MG63 (cell line): ENCODE results near the gene SIT1. TPM values are rescaled to one million over a fixed set of nuclear protein-coding genes. Genes with fewer than 3 reads are reported as not detected.
"Not testable (repeated sequence)": the region's sequence is repeated elsewhere in the genome, so short reads cannot be mapped to it uniquely, and the experiment has no call there.

ENCODE experiments used
- DNase-seq: peaks from one replicate; pipeline ENCODE4 v3.0.0-alpha.2; 2020
- H3K27me3 ChIP-seq: fragments of 250-450 bp; sonication (Bioruptor Pico); 2 replicates; pipeline ENCODE4 v1.5.1; 2020; ENCODE audit warnings: mild to moderate bottlenecking, moderate library complexity
- H3K36me3 ChIP-seq: fragments of 250-450 bp; sonication (Bioruptor Pico); 2 replicates; pipeline ENCODE4 v1.5.1; 2020; ENCODE audit warnings: mild to moderate bottlenecking, moderate library complexity
- H3K4me3 ChIP-seq: fragments of 250-450 bp; sonication (Bioruptor Pico); 2 replicates; pipeline ENCODE4 v1.5.1; 2020; ENCODE audit warnings: mild to moderate bottlenecking, moderate library complexity
- H3K9me3 ChIP-seq: fragments of 250-450 bp; sonication (Bioruptor Pico); 2 replicates; pipeline ENCODE4 v1.5.1; 2020; ENCODE audit warnings: mild to moderate bottlenecking, moderate library complexity
- total RNA-seq: library from RNA; depleted of rRNA; stranded (reverse); fragments of >200 nt; shearing (Covaris generic); gene quantifications from 2 replicates; pipeline ENCODE4 v1.2.3, GENCODE V29; 2014; ENCODE audit warnings: low replicate concordance

SIT1 gene
- total RNA-seq, 1 experiment from 2014 or later, result 1.4 TPM

DNA sequence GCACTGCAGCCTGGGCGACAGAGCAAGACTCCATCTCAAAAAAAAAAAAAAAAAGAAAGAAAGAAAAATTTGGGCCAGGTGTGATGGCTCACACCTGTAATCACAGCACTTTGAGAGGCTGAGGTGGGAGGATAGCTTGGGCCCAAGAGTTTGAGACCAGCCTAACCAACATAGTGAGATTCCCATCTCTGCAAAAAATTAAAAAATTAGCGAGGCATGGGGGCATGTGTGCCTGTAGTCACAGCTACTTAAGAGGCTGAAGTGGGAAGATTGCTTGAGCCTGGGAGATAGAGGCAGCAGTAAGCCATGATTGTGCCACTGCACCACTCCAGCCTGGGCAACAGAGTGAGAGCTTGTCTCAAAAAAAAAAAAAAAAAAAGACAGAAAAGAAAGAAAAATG is 2.9 kb upstream of the SIT1 start:
- DNase-seq, result no peak
- no peaks in the 10 kb centered on the region for H3K27me3 ChIP-seq
- H3K9me3 ChIP-seq, result no peaks in the 10 kb centered on the region
- H3K36me3 ChIP-seq, result peaks cover 3% of the 10 kb centered on the region
- no peak overlapping the region for H3K4me3 ChIP-seq

DNA sequence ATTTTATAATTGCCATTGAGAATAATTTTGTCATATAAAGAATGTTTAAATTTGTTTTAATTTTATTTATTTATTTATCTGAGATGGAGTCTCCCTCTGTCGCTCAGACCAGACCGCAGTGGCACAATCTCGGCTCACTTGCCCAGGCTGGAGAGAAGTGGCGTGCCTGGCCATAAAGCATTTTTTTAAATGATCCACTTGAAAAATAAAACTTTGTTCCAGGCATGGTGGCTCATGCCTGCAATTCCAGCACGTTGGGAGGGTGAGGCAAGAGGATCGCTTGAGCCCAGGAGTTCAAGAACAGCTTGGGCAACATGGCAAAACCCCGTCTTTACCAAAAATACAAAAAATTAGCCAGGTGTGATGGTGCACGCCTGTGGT is 2.1 kb upstream of the SIT1 start:
- DNase-seq, result peak; percentile 81
- no peak overlapping the region for H3K4me3 ChIP-seq
- no peaks in the 10 kb centered on the region for H3K36me3 ChIP-seq
- no peaks in the 10 kb centered on the region for H3K27me3 ChIP-seq
- H3K9me3 ChIP-seq, result no peaks in the 10 kb centered on the region

DNA sequence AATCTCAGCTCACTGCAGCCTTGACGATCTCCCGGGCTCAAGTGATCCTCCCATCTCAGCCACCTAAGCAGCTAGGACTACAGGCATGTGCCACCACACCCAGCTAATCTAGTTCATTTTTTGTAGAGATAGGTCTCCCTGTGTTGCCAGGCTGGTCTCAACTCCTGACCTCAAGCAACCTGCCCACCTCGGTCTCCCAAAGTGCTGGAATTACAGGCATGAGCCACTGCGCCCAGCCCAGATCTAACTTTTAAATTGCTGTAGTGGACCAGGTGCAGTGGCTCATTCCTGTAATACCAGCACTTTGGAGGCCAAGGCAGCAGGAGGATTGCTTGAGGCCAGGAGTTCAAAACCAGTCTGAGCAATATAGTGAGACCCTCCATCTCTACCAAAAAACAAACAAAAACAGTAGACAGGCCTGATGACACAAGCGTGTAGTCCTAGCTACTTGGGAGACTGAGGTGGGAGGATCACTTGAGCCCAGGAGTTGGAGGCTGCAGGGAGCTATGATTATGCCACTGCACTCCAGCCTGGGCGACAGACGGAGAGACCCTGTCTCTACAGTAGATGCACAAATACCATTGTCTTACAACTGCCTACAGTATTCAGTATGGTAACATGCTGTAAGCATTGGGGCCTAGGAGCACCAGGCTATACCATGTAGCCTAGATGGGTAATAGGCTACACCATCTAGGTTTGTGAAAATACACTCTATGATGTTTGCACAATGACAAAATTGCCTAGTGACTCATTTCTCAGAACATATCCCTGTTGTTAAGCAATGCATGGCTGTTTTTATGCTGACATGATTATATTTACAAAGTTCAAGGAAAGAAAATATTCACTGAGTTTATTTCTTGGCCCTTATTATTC is 1.5 kb upstream of the SIT1 start:
- Histone ChIP-seq H3K27me3 (no peaks in the 10 kb centered on the region), H3K4me3 (no peak overlapping the region), H3K36me3 (no peaks in the 10 kb centered on the region), H3K9me3 (no peaks in the 10 kb centered on the region)
- peak; percentile 56 for DNase-seq

GRCh38 chr9:35649431-35650340 is 1.0 kb downstream of the SIT1 start:
- peak; percentile 100 for DNase-seq
- Histone ChIP-seq H3K36me3 (no peaks in the 10 kb centered on the region), H3K4me3 (peak overlapping the region; percentile 11), H3K27me3 (no peaks in the 10 kb centered on the region), H3K9me3 (no peaks in the 10 kb centered on the region)

- DNase-seq, result peak; percentile 98
- peak overlapping the region; percentile 57 for H3K4me3 ChIP-seq
Observed at GRCh38 chr9:35646533-35647265, 4.0 kb downstream of the SIT1 start.

DNA sequence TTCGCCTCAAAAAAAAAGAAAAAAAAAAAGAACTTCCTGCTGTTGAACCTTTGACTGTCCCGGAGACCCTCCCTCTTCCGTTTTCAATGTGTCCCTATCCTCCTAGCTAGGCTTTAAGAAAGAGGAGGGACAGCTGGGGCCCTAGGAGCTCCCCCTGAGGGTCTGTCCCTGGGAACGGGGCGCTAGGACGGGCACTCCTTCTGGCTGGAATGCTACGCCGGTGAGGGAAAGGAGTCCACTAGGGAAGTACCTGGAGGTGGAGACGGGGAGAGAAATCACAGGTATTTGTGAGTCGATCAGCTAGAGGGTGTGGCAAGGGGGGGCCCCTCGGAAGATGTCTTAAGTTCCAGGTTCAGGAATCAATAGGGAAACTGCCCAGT is 4.6 kb downstream of the SIT1 start:
- Histone ChIP-seq H3K36me3 (peaks cover 5% of the 10 kb centered on the region), H3K9me3 (peaks cover under 1% of the 10 kb centered on the region; the same call in 1 of the 2 replicates)
- DNase-seq, result no peak

More at GRCh38 chr9:35646533-35647265, 4.0 kb downstream of the SIT1 start:
- Histone ChIP-seq H3K36me3 (peaks cover 3% of the 10 kb centered on the region), H3K27me3 (no peaks in the 10 kb centered on the region), H3K9me3 (no peaks in the 10 kb centered on the region)

DNA sequence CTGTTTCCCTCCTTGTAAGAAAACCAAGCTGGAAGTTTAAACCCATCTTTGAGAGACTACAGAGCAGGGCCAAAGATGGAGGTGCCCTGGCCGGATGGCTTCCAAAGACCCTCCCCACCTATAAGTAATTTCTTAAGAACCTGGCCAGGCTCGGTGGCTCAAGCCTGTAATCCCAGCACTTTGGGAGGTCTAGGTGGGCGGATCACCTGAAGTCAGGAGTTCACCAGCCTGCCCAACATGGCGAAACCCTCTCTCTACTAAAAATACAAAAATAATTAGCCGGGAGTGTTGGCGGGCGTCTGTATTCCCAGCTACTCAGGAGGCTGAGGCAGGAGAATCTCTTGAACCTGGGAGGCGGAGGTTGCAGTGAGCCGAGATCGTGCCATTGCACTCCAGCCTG is 5.0 kb downstream of the SIT1 start:
- H3K9me3 ChIP-seq, H3K27me3 ChIP-seq, H3K36me3 ChIP-seq, DNase-seq: not testable (repeated sequence)
- peak overlapping the region; percentile 57 for H3K4me3 ChIP-seq

More for the DNA sequence above, 4.6 kb downstream of the SIT1 start:
- Histone ChIP-seq H3K4me3 (peak overlapping the region; percentile 57), H3K27me3 (no peaks in the 10 kb centered on the region)

GRCh38 chr9:35643046-35643445 is 7.7 kb downstream of the SIT1 start:
- H3K9me3 ChIP-seq, result peaks cover 3% of the 10 kb centered on the region; the same call in 1 of the 2 replicates
- no peak for DNase-seq
- H3K4me3 ChIP-seq, result no peak overlapping the region
- H3K36me3 ChIP-seq, result peaks cover 12% of the 10 kb centered on the region
- H3K27me3 ChIP-seq, result no peaks in the 10 kb centered on the region

DNA sequence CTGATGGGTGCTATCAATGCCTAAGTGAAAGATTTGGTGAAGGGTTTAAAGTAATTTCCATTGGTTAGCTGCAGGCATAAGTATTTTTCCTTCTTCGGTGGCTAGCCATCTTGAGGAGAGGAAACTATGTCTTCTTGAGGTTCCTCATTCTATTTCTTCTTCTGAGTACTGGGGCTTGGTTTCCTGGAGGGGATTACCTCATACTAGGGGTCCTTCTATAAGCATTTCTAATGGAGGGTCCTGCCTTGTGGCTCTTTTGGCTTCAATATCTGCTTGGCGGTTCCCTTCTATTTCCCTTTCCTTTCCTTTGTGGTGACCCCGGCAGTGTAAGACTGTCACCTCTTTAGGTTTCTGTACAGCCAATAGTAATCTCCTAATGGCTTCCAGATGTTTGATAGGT is 9.3 kb downstream of the SIT1 start:
- H3K4me3 ChIP-seq, H3K27me3 ChIP-seq, H3K9me3 ChIP-seq, DNase-seq: not testable (repeated sequence)
- H3K36me3 ChIP-seq, result peaks cover 12% of the 10 kb centered on the region

- peaks cover 12% of the 10 kb centered on the region for H3K36me3 ChIP-seq
- DNase-seq, H3K27me3 ChIP-seq: not testable (repeated sequence)
Observed at GRCh38 chr9:35640431-35640830, 10.3 kb downstream of the SIT1 start.

GRCh38 chr9:35639631-35640030 is 11.1 kb downstream of the SIT1 start:
- peaks cover 3% of the 10 kb centered on the region; the same call in 1 of the 2 replicates for H3K9me3 ChIP-seq
- H3K4me3 ChIP-seq, result no peak overlapping the region
- no peak for DNase-seq
- peaks cover 12% of the 10 kb centered on the region for H3K36me3 ChIP-seq
- no peaks in the 10 kb centered on the region for H3K27me3 ChIP-seq

More at GRCh38 chr9:35640431-35640830, 10.3 kb downstream of the SIT1 start:
- H3K4me3 ChIP-seq, H3K9me3 ChIP-seq: not testable (repeated sequence)

DNA sequence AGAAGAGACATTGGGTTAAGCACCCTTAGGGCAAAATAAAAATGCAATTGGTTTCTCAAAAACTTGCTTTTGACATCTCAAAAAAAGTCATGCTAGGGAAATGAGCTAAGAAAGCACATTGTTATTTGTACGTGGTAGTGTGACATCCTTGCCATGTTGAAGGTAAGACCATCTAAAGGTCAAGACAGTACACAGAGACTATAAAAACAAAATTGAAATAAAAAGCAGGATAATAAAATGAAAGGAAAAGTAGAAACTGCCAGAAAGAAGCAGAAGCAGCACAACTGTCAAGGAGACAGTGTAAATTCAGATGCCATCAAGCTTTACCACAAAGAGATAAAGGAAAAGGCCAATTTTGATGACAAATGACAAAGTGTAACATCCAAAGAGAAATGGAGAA is 11.5 kb downstream of the SIT1 start:
- H3K27me3 ChIP-seq, H3K9me3 ChIP-seq, DNase-seq, H3K4me3 ChIP-seq: not testable (repeated sequence)
- H3K36me3 ChIP-seq, result peaks cover 12% of the 10 kb centered on the region

GRCh38 chr9:35638751-35639150 is 12.0 kb downstream of the SIT1 start:
- peaks cover 12% of the 10 kb centered on the region for H3K36me3 ChIP-seq
- not testable (repeated sequence) for DNase-seq, H3K9me3 ChIP-seq, H3K4me3 ChIP-seq, H3K27me3 ChIP-seq

DNA sequence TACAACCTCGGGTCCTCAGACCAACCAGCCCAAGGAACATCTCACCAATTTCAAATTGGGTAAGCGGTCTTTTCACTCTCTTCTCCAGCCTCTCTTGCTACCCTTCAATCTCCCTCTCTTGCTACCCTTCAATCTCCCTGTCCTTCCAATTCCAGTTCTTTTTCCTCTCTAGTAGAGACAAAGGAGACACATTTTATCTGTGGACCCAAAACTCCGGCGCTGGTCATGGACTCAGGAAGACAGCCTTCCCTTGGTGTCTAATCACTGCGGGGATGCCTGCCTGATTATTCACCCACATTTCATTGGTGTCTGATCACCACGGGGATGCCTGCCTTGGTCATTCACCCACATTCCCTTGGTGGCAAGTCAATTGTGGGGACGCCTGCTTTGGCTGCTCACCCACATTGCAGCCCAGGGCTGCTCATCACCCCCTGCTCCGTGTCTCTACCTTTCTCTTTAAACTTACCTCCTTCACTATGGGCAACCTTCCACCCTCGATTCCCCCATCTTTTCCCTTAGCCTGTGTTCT is 13.2 kb downstream of the SIT1 start:
- not testable (repeated sequence) for DNase-seq, H3K4me3 ChIP-seq, H3K9me3 ChIP-seq, H3K36me3 ChIP-seq, H3K27me3 ChIP-seq

- H3K27me3 ChIP-seq, H3K36me3 ChIP-seq, H3K4me3 ChIP-seq, H3K9me3 ChIP-seq, DNase-seq: not testable (repeated sequence)
Observed at GRCh38 chr9:35636877-35637246, 13.9 kb downstream of the SIT1 start.

DNA sequence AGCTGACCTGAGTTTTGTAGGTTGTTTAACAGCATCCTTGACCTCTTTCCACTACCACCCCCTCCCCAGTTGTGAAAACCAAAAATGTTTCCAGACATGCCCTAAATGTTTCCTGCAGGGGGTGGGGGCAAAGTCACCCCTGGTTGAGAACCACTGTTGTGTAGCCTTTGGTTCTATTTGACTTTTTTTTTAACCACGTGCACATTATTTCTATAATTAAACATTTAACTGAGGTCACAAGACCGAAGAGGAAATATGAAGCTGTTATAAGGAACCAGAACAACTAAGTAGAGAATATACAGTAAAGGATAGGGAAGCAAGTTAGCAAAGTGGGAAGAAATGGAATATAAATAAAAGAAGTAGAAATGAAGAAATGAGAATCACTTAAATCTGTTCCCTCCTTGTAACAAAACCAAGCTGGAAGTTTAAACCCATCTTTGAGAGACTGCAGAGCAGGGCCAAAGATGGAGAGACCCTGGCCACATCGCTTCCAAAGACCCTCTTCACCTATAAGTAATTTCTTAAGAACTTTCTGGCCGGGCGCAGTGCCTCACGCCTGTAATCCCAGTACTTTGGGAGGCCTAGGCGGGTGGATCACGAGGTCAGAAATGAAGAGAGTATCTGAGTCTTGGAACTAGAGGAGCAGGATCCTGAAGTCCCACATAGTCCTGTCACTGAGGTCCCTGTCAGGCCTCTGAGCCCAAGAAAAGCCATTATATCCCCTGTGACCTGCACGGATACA is 14.4 kb downstream of the SIT1 start:
- H3K4me3 ChIP-seq, result no peak overlapping the region
- no peak for DNase-seq
- H3K27me3 ChIP-seq, result no peaks in the 10 kb centered on the region
- peaks cover 9% of the 10 kb centered on the region; the same call in 1 of the 2 replicates for H3K36me3 ChIP-seq
- H3K9me3 ChIP-seq, result peaks cover 3% of the 10 kb centered on the region; the same call in 1 of the 2 replicates
